ENCODE data around the gene PGK1.

GRCh38 chrX:78075787-78076389 lies 28.2 kb upstream of the PGK1 start:
- no peak for TF ChIP-seq POLR2AphosphoS5 (IDR thresholded peaks at IDR 0.05)
- TF ChIP-seq, protein P1, sequence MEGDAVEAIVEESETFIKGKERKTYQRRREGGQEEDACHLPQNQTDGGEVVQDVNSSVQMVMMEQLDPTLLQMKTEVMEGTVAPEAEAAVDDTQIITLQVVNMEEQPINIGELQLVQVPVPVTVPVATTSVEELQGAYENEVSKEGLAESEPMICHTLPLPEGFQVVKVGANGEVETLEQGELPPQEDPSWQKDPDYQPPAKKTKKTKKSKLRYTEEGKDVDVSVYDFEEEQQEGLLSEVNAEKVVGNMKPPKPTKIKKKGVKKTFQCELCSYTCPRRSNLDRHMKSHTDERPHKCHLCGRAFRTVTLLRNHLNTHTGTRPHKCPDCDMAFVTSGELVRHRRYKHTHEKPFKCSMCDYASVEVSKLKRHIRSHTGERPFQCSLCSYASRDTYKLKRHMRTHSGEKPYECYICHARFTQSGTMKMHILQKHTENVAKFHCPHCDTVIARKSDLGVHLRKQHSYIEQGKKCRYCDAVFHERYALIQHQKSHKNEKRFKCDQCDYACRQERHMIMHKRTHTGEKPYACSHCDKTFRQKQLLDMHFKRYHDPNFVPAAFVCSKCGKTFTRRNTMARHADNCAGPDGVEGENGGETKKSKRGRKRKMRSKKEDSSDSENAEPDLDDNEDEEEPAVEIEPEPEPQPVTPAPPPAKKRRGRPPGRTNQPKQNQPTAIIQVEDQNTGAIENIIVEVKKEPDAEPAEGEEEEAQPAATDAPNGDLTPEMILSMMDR (IDR thresholded peaks at IDR 0.05) = no peak

All from breast epithelium (tissue), 3 donors.